Measurements from ENCODE around the gene PIK3C2G.

DNA sequence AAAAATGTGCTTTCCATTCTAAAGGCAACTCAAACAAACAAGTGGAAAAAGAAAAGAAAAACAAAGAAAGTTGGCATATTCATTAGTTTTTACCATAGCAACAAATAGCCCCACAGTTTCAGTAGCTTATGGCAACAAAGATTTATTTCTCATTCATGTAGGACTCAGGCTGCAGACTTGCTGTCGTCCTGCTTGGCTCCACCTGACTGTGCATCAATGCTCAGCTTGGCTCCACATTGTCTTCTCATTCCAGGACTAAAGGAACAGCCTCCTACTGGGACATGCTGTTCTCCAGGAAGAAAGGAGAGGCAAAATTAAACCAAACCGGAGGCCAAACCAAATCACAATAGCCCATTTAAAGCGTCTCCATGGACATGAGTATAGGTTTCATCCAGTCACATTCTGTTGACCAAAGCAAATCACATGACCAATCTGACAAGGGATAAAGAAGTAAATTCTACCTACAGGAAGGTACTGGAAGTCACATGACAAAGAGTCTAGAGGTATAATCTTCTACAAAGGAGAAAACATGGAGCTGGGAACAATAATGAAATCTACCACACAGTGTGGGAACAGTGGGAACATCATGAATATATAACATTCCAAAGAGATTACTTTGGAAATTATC lies 222.5 kb downstream of the PIK3C2G start:
- TF ChIP-seq, protein P1, sequence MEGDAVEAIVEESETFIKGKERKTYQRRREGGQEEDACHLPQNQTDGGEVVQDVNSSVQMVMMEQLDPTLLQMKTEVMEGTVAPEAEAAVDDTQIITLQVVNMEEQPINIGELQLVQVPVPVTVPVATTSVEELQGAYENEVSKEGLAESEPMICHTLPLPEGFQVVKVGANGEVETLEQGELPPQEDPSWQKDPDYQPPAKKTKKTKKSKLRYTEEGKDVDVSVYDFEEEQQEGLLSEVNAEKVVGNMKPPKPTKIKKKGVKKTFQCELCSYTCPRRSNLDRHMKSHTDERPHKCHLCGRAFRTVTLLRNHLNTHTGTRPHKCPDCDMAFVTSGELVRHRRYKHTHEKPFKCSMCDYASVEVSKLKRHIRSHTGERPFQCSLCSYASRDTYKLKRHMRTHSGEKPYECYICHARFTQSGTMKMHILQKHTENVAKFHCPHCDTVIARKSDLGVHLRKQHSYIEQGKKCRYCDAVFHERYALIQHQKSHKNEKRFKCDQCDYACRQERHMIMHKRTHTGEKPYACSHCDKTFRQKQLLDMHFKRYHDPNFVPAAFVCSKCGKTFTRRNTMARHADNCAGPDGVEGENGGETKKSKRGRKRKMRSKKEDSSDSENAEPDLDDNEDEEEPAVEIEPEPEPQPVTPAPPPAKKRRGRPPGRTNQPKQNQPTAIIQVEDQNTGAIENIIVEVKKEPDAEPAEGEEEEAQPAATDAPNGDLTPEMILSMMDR (IDR thresholded peaks at IDR 0.05), result no peak
- TF ChIP-seq, protein P2, sequence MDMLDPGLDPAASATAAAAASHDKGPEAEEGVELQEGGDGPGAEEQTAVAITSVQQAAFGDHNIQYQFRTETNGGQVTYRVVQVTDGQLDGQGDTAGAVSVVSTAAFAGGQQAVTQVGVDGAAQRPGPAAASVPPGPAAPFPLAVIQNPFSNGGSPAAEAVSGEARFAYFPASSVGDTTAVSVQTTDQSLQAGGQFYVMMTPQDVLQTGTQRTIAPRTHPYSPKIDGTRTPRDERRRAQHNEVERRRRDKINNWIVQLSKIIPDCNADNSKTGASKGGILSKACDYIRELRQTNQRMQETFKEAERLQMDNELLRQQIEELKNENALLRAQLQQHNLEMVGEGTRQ (IDR thresholded peaks at IDR 0.05; ENCODE audit: borderline replicate concordance, low read depth, low read length), result no peak
- TF ChIP-seq POLR2AphosphoS5 (IDR thresholded peaks at IDR 0.05; ENCODE audit: low read depth, low read length), result no peak
- TF ChIP-seq, protein P3, sequence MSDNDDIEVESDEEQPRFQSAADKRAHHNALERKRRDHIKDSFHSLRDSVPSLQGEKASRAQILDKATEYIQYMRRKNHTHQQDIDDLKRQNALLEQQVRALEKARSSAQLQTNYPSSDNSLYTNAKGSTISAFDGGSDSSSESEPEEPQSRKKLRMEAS (IDR thresholded peaks at IDR 0.05; ENCODE audit: low read depth), result no peak
- no peak for TF ChIP-seq RFX5 (IDR thresholded peaks at IDR 0.05; ENCODE audit: low read length)
- TF ChIP-seq SMC3 (IDR thresholded peaks at IDR 0.05; ENCODE audit: low read depth, low read length), result no peak
- TF ChIP-seq NRF1 (IDR thresholded peaks at IDR 0.05; ENCODE audit: low read depth, low read length), result no peak
- TF ChIP-seq EZH2phosphoT487 (IDR thresholded peaks at IDR 0.05; ENCODE audit: borderline replicate concordance, low read depth), result no peak
- TF ChIP-seq GATA2 (CRISPR knock-in tag; IDR thresholded peaks at IDR 0.05), result no peak
- TF ChIP-seq RAD21 (IDR thresholded peaks at IDR 0.05; ENCODE audit: low read length), result no peak
- TF ChIP-seq, protein P4, sequence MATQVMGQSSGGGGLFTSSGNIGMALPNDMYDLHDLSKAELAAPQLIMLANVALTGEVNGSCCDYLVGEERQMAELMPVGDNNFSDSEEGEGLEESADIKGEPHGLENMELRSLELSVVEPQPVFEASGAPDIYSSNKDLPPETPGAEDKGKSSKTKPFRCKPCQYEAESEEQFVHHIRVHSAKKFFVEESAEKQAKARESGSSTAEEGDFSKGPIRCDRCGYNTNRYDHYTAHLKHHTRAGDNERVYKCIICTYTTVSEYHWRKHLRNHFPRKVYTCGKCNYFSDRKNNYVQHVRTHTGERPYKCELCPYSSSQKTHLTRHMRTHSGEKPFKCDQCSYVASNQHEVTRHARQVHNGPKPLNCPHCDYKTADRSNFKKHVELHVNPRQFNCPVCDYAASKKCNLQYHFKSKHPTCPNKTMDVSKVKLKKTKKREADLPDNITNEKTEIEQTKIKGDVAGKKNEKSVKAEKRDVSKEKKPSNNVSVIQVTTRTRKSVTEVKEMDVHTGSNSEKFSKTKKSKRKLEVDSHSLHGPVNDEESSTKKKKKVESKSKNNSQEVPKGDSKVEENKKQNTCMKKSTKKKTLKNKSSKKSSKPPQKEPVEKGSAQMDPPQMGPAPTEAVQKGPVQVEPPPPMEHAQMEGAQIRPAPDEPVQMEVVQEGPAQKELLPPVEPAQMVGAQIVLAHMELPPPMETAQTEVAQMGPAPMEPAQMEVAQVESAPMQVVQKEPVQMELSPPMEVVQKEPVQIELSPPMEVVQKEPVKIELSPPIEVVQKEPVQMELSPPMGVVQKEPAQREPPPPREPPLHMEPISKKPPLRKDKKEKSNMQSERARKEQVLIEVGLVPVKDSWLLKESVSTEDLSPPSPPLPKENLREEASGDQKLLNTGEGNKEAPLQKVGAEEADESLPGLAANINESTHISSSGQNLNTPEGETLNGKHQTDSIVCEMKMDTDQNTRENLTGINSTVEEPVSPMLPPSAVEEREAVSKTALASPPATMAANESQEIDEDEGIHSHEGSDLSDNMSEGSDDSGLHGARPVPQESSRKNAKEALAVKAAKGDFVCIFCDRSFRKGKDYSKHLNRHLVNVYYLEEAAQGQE (IDR thresholded peaks at IDR 0.05; ENCODE audit: low read depth, low read length), result no peak

All from SK-N-SH (cell line).